Fibroblast of the aortic adventitia (primary cell): ENCODE measurements around the gene TMEM132D. TPM values are rescaled to one million over a fixed set of nuclear protein-coding genes. Genes with fewer than 3 reads are reported as not detected.

ENCODE experiments used
- DNase-seq: peaks from one replicate; pipeline ENCODE4 v3.0.0-alpha.2; 2010; ENCODE audit warnings: low read depth
- H3K4me3 ChIP-seq: 2 replicates; pipeline ENCODE4 v1.5.1; 2011; ENCODE audit warnings: low read depth, mild to moderate bottlenecking, control low read depth, low read length, moderate library complexity
- CTCF ChIP-seq: IDR thresholded peaks from 2 replicates; pipeline ENCODE4 v1.5.1; 2011; ENCODE audit warnings: mild to moderate bottlenecking, low read length, control low read depth, inconsistent platforms; ENCODE audit not compliant: insufficient read depth
- total RNA-seq: library from RNA; depleted of rRNA; stranded (reverse); fragments of >200 nt; gene quantifications from 2 replicates; pipeline ENCODE4 v1.2.3, GENCODE V29; 2012; ENCODE audit warnings: low replicate concordance

TMEM132D gene
- total RNA-seq, 1 donor: not detected

- no peak overlapping the region for H3K4me3 ChIP-seq
- DNase-seq: no peak
- no peak for TF ChIP-seq CTCF
Measured at GRCh38 chr12:129366656-129367055, 537.2 kb downstream of the TMEM132D start.

- no peak overlapping the region for H3K4me3 ChIP-seq
- DNase-seq: no peak
- TF ChIP-seq CTCF: no peak
Measured at GRCh38 chr12:129363041-129363440, 540.8 kb downstream of the TMEM132D start.

DNA sequence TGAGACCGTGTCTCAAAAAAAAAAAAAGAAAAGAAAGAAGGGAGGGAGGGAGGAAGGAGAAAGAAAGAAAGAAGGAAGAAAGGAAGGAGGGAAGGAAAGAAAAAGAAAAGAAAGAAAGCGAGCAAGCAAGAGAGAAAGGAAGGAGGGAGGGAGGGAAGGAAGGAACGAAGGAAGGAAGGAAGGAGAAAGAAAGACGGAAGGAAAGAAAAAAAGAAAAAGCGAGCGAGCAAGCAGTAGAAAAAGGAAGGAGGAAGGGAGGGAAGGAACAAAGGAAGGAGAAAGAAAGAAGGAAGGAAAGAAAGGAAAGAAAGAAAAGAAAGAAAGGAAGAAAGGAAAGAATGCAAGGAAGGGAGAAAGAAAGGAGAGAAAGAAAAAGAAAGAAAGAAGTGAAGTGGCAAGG lies 546.6 kb downstream of the TMEM132D start:
- no peak for DNase-seq
- no peak overlapping the region for H3K4me3 ChIP-seq
- TF ChIP-seq CTCF: no peak

DNA sequence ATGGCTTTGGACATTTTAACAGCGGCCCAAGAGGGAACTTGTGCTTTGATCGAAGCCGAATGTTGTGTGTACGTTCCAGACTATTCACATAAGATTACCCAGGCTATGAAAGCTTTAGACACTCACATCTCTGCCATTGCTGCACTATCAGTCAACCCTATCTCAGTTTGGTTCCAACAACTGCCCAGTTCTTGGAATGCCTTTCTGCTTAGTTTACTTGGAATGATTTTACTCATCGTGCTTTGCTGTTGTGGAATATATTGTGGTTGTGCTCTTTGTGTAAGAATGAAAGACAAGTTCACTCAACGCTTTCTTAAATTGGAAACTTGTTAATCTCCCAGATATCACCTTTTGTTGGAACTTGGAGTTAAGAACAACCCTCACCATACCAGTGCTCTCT lies 552.3 kb downstream of the TMEM132D start:
- DNase-seq: no peak
- no peak overlapping the region for H3K4me3 ChIP-seq
- TF ChIP-seq CTCF: no peak

GRCh38 chr12:129339336-129339735 lies 564.5 kb downstream of the TMEM132D start:
- H3K4me3 ChIP-seq: no peak overlapping the region
- no peak for TF ChIP-seq CTCF
- DNase-seq: no peak

- DNase-seq: no peak
- no peak for TF ChIP-seq CTCF
- no peak overlapping the region for H3K4me3 ChIP-seq
Measured at GRCh38 chr12:129337413-129337812, 566.4 kb downstream of the TMEM132D start.

DNA sequence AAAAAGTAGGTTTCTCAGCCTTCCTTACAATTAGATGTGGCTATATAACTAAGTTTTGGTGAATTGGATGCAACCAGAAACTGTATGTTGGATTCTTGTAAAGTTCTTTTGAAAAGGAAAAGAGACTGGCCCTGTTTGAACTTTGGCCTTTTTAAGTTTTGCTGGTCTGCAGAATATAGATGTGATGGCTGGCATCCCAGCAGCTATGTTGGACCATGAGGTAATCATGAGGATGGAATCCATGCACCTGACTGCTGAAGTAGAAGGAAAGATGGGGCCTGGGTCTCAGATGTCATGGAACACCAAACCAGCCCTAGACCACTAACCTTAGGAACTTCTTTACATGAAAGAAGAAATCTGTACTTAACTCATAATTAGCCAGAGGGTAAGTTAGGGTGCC lies 568.1 kb downstream of the TMEM132D start:
- H3K4me3 ChIP-seq: no peak overlapping the region
- no peak for TF ChIP-seq CTCF
- no peak for DNase-seq
